Lower lobe of right lung (tissue), 2 donors: ENCODE measurements around the gene SMYD4. TPM values are rescaled to one million over a fixed set of nuclear protein-coding genes. Genes with fewer than 3 reads are reported as not detected.

Source experiments
- ATAC-seq, 2 donors: fragments of 200-7000 bp; cut with Tn5 transposase; one replicate each; pipeline ENCODE4 v1.9.1; 2020 to 2022; ENCODE audit warnings: mild to moderate bottlenecking in 2 of 2, moderate library complexity in 2 of 2
- DNase-seq: peaks from one replicate; pipeline ENCODE4 v3.0.0-alpha.2; 2020
- H3K27ac ChIP-seq: fragments of 200-600 bp; one replicate; pipeline ENCODE4 v1.8.0; 2022
- H3K27me3 ChIP-seq: fragments of 200-600 bp; one replicate; pipeline ENCODE4 v1.8.0; 2022; ENCODE audit warnings: low read depth
- H3K36me3 ChIP-seq: fragments of 200-600 bp; one replicate; pipeline ENCODE4 v1.8.0; 2022; ENCODE audit warnings: mild to moderate bottlenecking
- H3K4me1 ChIP-seq: fragments of 200-600 bp; one replicate; pipeline ENCODE4 v1.8.0; 2022
- H3K4me3 ChIP-seq: fragments of 200-600 bp; one replicate; pipeline ENCODE4 v1.8.0; 2022; ENCODE audit warnings: mild to moderate bottlenecking
- H3K9me3 ChIP-seq: fragments of 200-600 bp; one replicate; pipeline ENCODE4 v1.8.0; 2022
- CTCF ChIP-seq: fragments of 200-600 bp; IDR thresholded peaks from one replicate; pipeline ENCODE4 v1.8.0; 2022; ENCODE audit warnings: antibody characterized with exemption, mild to moderate bottlenecking
- intact Hi-C: fragments of 100-400 bp; cut with DNase I; formaldehyde crosslinking; loops from one replicate; pipeline ENCODE4 v1.11.0; 2022
- total RNA-seq: library from RNA; stranded (reverse); fragmentation: NEBNext Ultra II Directional; extraction: Animal tissue kit (Norgen Biotek cat#: 25700); gene quantifications from one replicate; pipeline ENCODE4 v1.2.1, GENCODE V29; 2021
- donor health status: DM: no; HTN: yes; CAD: no; lungs with severe emphysema.

Gene SMYD4
- total RNA-seq, 1 donor from 2014 or later: 21.9 TPM

- H3K9me3 ChIP-seq: no peaks in the 10 kb centered on the region
- no peak for ATAC-seq
- H3K36me3 ChIP-seq: peaks cover 19% of the 10 kb centered on the region
- H3K27me3 ChIP-seq: no peaks in the 10 kb centered on the region
- H3K4me3 ChIP-seq: no peak overlapping the region
- intact Hi-C loops: no loop called here
- H3K27ac ChIP-seq: peak overlapping the region; percentile 82
- peak; percentile 39 for DNase-seq
- peaks cover 54% of the 10 kb centered on the region for H3K4me1 ChIP-seq
- no peak for TF ChIP-seq CTCF
Measured at GRCh38 chr17:1787301-1787902, 42.3 kb downstream of the SMYD4 start.

GRCh38 chr17:1786708-1787107 lies 43.0 kb downstream of the SMYD4 start:
- peak overlapping the region; percentile 82 for H3K27ac ChIP-seq
- DNase-seq (peak; percentile 30), ATAC-seq (no peak)
- H3K36me3 ChIP-seq: peaks cover 26% of the 10 kb centered on the region
- intact Hi-C loops: no loop called here
- H3K9me3 ChIP-seq: no peaks in the 10 kb centered on the region
- TF ChIP-seq CTCF: no peak
- no peaks in the 10 kb centered on the region for H3K27me3 ChIP-seq
- H3K4me1 ChIP-seq: peaks cover 61% of the 10 kb centered on the region
- no peak overlapping the region for H3K4me3 ChIP-seq

- DNase-seq: peak; percentile 54
- Histone ChIP-seq H3K36me3 (peaks cover 34% of the 10 kb centered on the region), H3K4me1 (peaks cover 69% of the 10 kb centered on the region), H3K27ac (peak overlapping the region; percentile 82), H3K4me3 (no peak overlapping the region), H3K27me3 (no peaks in the 10 kb centered on the region), H3K9me3 (no peaks in the 10 kb centered on the region)
- no peak for TF ChIP-seq CTCF
- intact Hi-C loops: no loop called here
- ATAC-seq: no peak
Measured at GRCh38 chr17:1785930-1786329, 43.8 kb downstream of the SMYD4 start.

- H3K4me3 ChIP-seq: peak overlapping the region; percentile 19
Measured at GRCh38 chr17:1783834-1784611, 45.7 kb downstream of the SMYD4 start.

GRCh38 chr17:1783271-1783670 lies 46.4 kb downstream of the SMYD4 start:
- H3K9me3 ChIP-seq: no peaks in the 10 kb centered on the region
- no peak for TF ChIP-seq CTCF
- intact Hi-C loops: loop anchor here (5.0 kb wide), 1 partner anchor 61 kb away; the partner anchor contains the start of gene WDR81
- no peaks in the 10 kb centered on the region for H3K27me3 ChIP-seq
- peak; percentile 14 to 19 for ATAC-seq
- peak overlapping the region; percentile 95 for H3K27ac ChIP-seq
- peak overlapping the region; percentile 19 for H3K4me3 ChIP-seq
- H3K36me3 ChIP-seq: peaks cover 38% of the 10 kb centered on the region
- DNase-seq: peak; percentile 76
- H3K4me1 ChIP-seq: peaks cover 85% of the 10 kb centered on the region

More at GRCh38 chr17:1783834-1784611, 45.7 kb downstream of the SMYD4 start:
- intact Hi-C loops: loop anchor here (5.0 kb wide), 1 partner anchor 62 kb away; the partner anchor contains the start of gene WDR81
- peak; percentile 84 to 86 for ATAC-seq
- no peaks in the 10 kb centered on the region for H3K27me3 ChIP-seq
- peaks cover 83% of the 10 kb centered on the region for H3K4me1 ChIP-seq
- peak overlapping the region; percentile 95 for H3K27ac ChIP-seq
- peaks cover 38% of the 10 kb centered on the region for H3K36me3 ChIP-seq
- no peaks in the 10 kb centered on the region for H3K9me3 ChIP-seq
- peak; percentile 67 for TF ChIP-seq CTCF
- peak; percentile 86 for DNase-seq
